LoVo (cell line): ENCODE results near the gene SGSM1.
"Not testable (repeated sequence)": the region's sequence is repeated elsewhere in the genome, so short reads cannot be mapped to it uniquely, and the experiment has no call there.

Source experiments
- DNase-seq: peaks from one replicate; pipeline ENCODE4 v3.0.0-alpha.2; 2016; ENCODE audit warnings: low spot score

SGSM1 gene

GRCh38 chr22:24837517-24837916, 31.5 kb downstream of the SGSM1 start:
- not testable (repeated sequence) for DNase-seq

- no peak for DNase-seq
These were observed 35.2 kb downstream of the SGSM1 start for GRCh38 chr22:24841261-24841660.

GRCh38 chr22:24843048-24843447, 37.0 kb downstream of the SGSM1 start:
- no peak for DNase-seq

GRCh38 chr22:24845041-24845898, 39.3 kb downstream of the SGSM1 start:
- DNase-seq: no peak

GRCh38 chr22:24847490-24847889, 41.5 kb downstream of the SGSM1 start:
- no peak for DNase-seq

GRCh38 chr22:24848559-24849168, 42.7 kb downstream of the SGSM1 start:
- no peak for DNase-seq

- no peak for DNase-seq
These were observed 49.8 kb downstream of the SGSM1 start for GRCh38 chr22:24855794-24856193.

GRCh38 chr22:24857576-24857975, 51.6 kb downstream of the SGSM1 start:
- no peak for DNase-seq

- no peak for DNase-seq
These were observed 53.6 kb downstream of the SGSM1 start for GRCh38 chr22:24859587-24859986.

- no peak for DNase-seq
These were observed 59.5 kb downstream of the SGSM1 start for GRCh38 chr22:24865508-24865907.

- DNase-seq: no peak
These were observed 61.5 kb downstream of the SGSM1 start for GRCh38 chr22:24867323-24868022.

- DNase-seq: no peak
These were observed 63.0 kb downstream of the SGSM1 start for GRCh38 chr22:24868979-24869378.

GRCh38 chr22:24871611-24872205, 65.7 kb downstream of the SGSM1 start:
- DNase-seq: no peak

- DNase-seq: no peak
These were observed 67.2 kb downstream of the SGSM1 start for GRCh38 chr22:24873226-24873625.

- DNase-seq: no peak
These were observed 70.0 kb downstream of the SGSM1 start for GRCh38 chr22:24875862-24876506.

- no peak for DNase-seq
These were observed 70.7 kb downstream of the SGSM1 start for GRCh38 chr22:24876700-24877099.

GRCh38 chr22:24878969-24879368, 73.0 kb downstream of the SGSM1 start:
- no peak for DNase-seq

- DNase-seq: no peak
These were observed 77.4 kb downstream of the SGSM1 start for GRCh38 chr22:24883432-24883831.

GRCh38 chr22:24887260-24887659, 81.2 kb downstream of the SGSM1 start:
- no peak for DNase-seq

- DNase-seq: no peak
These were observed 87.5 kb downstream of the SGSM1 start for GRCh38 chr22:24893341-24894070.

GRCh38 chr22:24894220-24894975, 88.4 kb downstream of the SGSM1 start:
- DNase-seq: peak; percentile 92
